ENCODE data around the gene TTC17.
"Not testable (repeated sequence)": the region's sequence is repeated elsewhere in the genome, so short reads cannot be mapped to it uniquely, and the experiment has no call there.

The TTC17 gene

DNA sequence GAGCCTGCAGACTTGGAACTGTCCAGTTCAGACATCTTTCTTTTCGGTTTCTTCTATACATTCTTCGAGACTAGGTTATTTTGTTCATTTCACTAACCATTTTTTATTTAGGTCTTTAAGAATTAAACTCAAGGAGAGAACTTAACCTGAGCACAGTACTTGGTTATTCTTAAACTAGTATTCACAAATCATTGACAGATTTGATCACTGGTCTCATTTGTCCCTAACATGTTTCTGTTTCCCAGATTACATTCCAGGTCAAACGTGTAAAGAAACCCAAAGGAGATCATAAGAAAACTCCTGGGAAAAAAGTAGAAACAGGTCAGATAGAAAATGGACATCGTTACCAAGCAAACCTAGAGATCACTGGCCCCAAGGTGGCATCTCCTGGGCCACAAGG lies 85.1 kb downstream of the TTC17 start:
- DNase-seq (ENCODE audit: low read depth), result no peak
- TF ChIP-seq, protein P1, sequence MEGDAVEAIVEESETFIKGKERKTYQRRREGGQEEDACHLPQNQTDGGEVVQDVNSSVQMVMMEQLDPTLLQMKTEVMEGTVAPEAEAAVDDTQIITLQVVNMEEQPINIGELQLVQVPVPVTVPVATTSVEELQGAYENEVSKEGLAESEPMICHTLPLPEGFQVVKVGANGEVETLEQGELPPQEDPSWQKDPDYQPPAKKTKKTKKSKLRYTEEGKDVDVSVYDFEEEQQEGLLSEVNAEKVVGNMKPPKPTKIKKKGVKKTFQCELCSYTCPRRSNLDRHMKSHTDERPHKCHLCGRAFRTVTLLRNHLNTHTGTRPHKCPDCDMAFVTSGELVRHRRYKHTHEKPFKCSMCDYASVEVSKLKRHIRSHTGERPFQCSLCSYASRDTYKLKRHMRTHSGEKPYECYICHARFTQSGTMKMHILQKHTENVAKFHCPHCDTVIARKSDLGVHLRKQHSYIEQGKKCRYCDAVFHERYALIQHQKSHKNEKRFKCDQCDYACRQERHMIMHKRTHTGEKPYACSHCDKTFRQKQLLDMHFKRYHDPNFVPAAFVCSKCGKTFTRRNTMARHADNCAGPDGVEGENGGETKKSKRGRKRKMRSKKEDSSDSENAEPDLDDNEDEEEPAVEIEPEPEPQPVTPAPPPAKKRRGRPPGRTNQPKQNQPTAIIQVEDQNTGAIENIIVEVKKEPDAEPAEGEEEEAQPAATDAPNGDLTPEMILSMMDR (IDR thresholded peaks at IDR 0.05; ENCODE audit: low read depth, low read length, missing control alignments), result no peak
- H3K4me3 ChIP-seq (ENCODE audit: low read depth, low read length), result no peak overlapping the region

DNA sequence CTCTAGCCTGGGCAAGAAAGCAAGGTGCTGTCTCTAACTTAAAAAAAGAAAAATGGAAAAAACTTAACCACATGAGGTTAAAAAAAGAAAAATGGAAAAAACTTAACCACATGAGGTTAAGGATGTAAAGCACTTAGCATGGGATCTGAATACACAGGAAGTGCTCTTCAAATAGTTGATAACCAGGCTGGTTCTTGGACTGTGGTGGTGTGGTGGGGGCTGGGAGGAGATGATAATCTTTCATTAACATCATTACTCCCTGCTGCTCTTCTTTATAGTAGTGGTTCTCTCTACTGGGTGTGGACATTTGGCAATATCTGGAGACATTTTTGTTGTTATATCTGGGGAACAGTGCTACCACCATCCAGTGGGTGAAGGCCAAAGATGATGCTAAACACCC lies 88.4 kb downstream of the TTC17 start:
- no peak overlapping the region for H3K4me3 ChIP-seq (ENCODE audit: low read depth, low read length)
- no peak for DNase-seq (ENCODE audit: low read depth)
- TF ChIP-seq, protein P1 (IDR thresholded peaks at IDR 0.05; ENCODE audit: low read depth, low read length, missing control alignments), result no peak

DNA sequence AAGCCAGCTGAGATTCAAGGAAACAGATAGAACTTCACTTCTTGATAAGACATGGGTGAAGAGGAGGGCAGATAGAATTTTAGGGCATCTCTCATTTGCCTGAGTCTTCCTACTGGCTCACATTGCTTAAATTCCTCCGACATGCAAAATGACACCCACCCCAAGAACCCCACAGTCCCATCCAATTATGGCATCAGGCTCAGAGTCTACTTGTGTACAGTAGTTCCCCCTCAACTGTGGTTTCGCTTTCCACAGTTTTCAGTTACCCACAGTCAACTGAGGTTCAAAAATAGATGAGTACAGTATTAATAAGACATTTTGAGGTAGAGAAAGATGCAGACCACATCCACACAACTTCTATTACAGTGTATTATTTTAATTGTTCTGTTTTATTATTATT lies 99.8 kb downstream of the TTC17 start:
- no peak for DNase-seq (ENCODE audit: low read depth)
- TF ChIP-seq, protein P1 (IDR thresholded peaks at IDR 0.05; ENCODE audit: low read depth, low read length, missing control alignments), result no peak
- H3K4me3 ChIP-seq (ENCODE audit: low read depth, low read length), result no peak overlapping the region

DNA sequence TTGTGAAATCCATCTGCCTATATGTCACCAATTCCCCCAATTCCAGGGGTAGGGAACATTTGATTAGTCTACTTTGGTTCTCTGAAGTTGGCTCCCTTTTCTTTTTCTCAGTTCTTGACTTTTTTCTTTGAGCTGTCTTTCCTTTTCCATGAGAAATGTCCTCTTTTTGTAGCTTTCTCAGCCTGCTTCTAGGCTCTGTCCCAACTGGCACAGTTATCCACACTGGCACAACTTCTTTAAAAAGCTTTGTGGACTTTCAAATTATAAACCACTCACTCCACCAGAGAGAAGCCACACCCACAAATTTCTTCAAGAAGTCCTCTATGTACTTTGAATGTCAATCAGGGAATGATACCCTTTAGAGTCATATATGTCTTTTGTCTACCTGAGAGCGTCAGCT lies 100.5 kb downstream of the TTC17 start:
- no peak overlapping the region for H3K4me3 ChIP-seq (ENCODE audit: low read depth, low read length)
- TF ChIP-seq, protein P1 (IDR thresholded peaks at IDR 0.05; ENCODE audit: low read depth, low read length, missing control alignments), result no peak
- DNase-seq (ENCODE audit: low read depth), result no peak

DNA sequence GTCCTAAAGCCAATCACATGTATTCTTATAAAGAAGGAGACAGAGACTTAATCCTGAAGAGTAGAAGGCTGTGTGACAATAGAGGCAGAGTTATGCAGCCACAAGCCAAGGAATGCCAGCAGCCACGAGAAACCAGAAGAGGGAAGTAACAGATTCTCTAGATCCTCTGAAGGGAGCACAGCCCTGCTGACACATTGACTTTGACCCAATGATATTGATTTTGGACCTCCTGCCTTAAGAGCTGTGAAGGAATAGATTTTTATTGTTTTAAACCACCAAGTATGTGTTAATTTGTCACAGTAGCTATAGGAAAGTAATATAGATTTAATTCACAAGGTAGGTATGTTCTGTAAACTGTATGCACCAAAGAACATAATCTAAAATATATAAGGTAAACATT lies 103.6 kb downstream of the TTC17 start:
- DNase-seq (ENCODE audit: low read depth), result no peak
- TF ChIP-seq, protein P1 (IDR thresholded peaks at IDR 0.05; ENCODE audit: low read depth, low read length, missing control alignments), result no peak
- H3K4me3 ChIP-seq (ENCODE audit: low read depth, low read length), result no peak overlapping the region

DNA sequence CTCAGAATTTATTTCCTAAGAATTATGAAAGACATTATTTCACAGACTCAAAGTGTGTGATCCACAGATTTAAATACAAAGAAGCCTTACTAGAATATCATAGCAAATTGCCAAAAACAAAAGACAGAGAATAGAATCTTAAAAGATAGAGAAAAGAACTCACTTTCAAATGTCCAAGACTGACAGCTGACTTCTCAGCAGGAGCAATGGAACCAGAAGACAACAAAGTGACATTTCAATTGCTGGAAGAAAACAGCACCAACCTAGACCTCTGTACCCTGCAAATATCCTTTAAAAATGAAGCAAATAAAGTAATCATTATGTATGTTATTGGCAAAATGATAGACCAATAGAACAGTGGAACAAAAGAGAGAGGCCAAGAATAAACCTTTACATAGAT lies 109.2 kb downstream of the TTC17 start:
- no peak overlapping the region for H3K4me3 ChIP-seq (ENCODE audit: low read depth, low read length)
- no peak for DNase-seq (ENCODE audit: low read depth)
- TF ChIP-seq, protein P1 (IDR thresholded peaks at IDR 0.05; ENCODE audit: low read depth, low read length, missing control alignments), result no peak

DNA sequence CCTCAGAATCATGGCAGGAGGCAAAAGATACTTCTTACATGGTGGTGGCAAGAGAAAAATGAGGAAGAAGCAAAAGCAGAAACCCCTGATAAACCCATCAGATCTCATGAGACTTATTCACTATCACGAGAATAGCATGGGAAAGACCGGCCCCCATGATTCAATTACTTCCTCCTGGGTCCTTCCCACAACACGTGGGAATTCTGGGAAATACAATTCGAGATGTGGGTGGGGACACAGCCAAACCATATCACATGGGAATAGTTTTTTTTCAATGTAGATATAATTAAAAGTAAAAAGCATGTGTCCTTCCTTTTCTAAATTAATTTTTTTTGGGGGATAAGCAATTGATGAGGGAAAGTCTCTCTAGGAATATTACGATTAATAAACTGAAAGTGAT lies 118.8 kb downstream of the TTC17 start:
- not testable (repeated sequence) for DNase-seq (ENCODE audit: low read depth); H3K4me3 ChIP-seq (ENCODE audit: low read depth, low read length)

DNA sequence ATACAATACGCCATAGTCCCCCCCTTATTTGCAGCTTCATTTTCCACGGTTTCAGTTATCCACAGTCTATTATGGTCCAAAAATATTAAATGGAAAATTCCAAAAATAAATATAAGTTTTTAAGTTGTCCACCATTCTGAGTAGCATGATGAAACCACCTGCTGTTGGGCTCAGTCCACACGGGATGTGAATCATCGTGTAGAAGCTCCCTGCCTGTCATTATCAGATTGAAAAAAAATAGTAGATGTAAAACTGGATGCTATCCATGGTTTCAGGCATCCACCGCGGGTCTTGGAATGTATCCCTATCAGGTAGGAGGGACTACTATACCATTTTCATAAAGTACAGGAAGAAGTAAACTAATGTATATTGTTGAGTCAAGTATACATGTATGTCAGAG lies 127.4 kb downstream of the TTC17 start:
- no peak for DNase-seq (ENCODE audit: low read depth)
- TF ChIP-seq, protein P1 (IDR thresholded peaks at IDR 0.05; ENCODE audit: low read depth, low read length, missing control alignments), result no peak
- no peak overlapping the region for H3K4me3 ChIP-seq (ENCODE audit: low read depth, low read length)
